Measurements from ENCODE around the gene SLC6A16.

- TF ChIP-seq CTCF (conservative IDR thresholded peaks at IDR 0.05; ENCODE audit: low read depth in 2 of 2): no peak
- TF ChIP-seq POLR2AphosphoS5 (IDR thresholded peaks at IDR 0.05; ENCODE audit: low read depth): no peak
- TF ChIP-seq, protein P1, sequence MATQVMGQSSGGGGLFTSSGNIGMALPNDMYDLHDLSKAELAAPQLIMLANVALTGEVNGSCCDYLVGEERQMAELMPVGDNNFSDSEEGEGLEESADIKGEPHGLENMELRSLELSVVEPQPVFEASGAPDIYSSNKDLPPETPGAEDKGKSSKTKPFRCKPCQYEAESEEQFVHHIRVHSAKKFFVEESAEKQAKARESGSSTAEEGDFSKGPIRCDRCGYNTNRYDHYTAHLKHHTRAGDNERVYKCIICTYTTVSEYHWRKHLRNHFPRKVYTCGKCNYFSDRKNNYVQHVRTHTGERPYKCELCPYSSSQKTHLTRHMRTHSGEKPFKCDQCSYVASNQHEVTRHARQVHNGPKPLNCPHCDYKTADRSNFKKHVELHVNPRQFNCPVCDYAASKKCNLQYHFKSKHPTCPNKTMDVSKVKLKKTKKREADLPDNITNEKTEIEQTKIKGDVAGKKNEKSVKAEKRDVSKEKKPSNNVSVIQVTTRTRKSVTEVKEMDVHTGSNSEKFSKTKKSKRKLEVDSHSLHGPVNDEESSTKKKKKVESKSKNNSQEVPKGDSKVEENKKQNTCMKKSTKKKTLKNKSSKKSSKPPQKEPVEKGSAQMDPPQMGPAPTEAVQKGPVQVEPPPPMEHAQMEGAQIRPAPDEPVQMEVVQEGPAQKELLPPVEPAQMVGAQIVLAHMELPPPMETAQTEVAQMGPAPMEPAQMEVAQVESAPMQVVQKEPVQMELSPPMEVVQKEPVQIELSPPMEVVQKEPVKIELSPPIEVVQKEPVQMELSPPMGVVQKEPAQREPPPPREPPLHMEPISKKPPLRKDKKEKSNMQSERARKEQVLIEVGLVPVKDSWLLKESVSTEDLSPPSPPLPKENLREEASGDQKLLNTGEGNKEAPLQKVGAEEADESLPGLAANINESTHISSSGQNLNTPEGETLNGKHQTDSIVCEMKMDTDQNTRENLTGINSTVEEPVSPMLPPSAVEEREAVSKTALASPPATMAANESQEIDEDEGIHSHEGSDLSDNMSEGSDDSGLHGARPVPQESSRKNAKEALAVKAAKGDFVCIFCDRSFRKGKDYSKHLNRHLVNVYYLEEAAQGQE (IDR thresholded peaks at IDR 0.05; ENCODE audit: unreplicated experiment): no peak
- TF ChIP-seq, protein P2, sequence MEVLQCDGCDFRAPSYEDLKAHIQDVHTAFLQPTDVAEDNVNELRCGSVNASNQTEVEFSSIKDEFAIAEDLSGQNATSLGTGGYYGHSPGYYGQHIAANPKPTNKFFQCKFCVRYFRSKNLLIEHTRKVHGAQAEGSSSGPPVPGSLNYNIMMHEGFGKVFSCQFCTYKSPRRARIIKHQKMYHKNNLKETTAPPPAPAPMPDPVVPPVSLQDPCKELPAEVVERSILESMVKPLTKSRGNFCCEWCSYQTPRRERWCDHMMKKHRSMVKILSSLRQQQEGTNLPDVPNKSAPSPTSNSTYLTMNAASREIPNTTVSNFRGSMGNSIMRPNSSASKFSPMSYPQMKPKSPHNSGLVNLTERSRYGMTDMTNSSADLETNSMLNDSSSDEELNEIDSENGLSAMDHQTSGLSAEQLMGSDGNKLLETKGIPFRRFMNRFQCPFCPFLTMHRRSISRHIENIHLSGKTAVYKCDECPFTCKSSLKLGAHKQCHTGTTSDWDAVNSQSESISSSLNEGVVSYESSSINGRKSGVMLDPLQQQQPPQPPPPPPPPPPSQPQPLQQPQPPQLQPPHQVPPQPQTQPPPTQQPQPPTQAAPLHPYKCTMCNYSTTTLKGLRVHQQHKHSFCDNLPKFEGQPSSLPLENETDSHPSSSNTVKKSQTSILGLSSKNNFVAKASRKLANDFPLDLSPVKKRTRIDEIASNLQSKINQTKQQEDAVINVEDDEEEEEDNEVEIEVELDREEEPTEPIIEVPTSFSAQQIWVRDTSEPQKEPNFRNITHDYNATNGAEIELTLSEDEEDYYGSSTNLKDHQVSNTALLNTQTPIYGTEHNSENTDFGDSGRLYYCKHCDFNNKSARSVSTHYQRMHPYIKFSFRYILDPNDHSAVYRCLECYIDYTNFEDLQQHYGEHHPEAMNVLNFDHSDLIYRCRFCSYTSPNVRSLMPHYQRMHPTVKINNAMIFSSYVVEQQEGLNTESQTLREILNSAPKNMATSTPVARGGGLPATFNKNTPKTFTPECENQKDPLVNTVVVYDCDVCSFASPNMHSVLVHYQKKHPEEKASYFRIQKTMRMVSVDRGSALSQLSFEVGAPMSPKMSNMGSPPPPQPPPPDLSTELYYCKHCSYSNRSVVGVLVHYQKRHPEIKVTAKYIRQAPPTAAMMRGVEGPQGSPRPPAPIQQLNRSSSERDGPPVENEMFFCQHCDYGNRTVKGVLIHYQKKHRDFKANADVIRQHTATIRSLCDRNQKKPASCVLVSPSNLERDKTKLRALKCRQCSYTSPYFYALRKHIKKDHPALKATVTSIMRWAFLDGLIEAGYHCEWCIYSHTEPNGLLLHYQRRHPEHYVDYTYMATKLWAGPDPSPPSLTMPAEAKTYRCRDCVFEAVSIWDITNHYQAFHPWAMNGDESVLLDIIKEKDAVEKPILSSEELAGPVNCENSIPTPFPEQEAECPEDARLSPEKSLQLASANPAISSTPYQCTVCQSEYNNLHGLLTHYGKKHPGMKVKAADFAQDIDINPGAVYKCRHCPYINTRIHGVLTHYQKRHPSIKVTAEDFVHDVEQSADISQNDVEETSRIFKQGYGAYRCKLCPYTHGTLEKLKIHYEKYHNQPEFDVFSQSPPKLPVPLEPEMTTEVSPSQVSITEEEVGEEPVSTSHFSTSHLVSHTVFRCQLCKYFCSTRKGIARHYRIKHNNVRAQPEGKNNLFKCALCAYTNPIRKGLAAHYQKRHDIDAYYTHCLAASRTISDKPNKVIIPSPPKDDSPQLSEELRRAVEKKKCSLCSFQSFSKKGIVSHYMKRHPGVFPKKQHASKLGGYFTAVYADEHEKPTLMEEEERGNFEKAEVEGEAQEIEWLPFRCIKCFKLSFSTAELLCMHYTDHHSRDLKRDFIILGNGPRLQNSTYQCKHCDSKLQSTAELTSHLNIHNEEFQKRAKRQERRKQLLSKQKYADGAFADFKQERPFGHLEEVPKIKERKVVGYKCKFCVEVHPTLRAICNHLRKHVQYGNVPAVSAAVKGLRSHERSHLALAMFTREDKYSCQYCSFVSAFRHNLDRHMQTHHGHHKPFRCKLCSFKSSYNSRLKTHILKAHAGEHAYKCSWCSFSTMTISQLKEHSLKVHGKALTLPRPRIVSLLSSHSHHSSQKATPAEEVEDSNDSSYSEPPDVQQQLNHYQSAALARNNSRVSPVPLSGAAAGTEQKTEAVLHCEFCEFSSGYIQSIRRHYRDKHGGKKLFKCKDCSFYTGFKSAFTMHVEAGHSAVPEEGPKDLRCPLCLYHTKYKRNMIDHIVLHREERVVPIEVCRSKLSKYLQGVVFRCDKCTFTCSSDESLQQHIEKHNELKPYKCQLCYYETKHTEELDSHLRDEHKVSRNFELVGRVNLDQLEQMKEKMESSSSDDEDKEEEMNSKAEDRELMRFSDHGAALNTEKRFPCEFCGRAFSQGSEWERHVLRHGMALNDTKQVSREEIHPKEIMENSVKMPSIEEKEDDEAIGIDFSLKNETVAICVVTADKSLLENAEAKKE (CRISPR knock-in tag; IDR thresholded peaks at IDR 0.05): no peak
- no peak for TF ChIP-seq ETS1 (IDR thresholded peaks at IDR 0.05)
- no peak for TF ChIP-seq EZH2 (IDR thresholded peaks at IDR 0.05; ENCODE audit: low read depth, unreplicated experiment)
- TF ChIP-seq CREB1 (CRISPR knock-in tag; IDR thresholded peaks at IDR 0.05; ENCODE audit: low read depth): no peak
- TF ChIP-seq NANOG (IDR thresholded peaks at IDR 0.05; ENCODE audit: borderline replicate concordance): no peak
- no peak for TF ChIP-seq ZNF331 (CRISPR knock-in tag; IDR thresholded peaks at IDR 0.05; ENCODE audit: low read depth)
- no peak for TF ChIP-seq ZNF114 (CRISPR knock-in tag; IDR thresholded peaks at IDR 0.05)
- no peak for TF ChIP-seq EZH2phosphoT487 (IDR thresholded peaks at IDR 0.05; ENCODE audit: unreplicated experiment)
These were observed 15.3 kb upstream of the SLC6A16 start for GRCh38 chr19:49340069-49340864.
